WTC11 (cell line): Measurements from ENCODE around the gene SLC25A25.
"Not testable (repeated sequence)": the region's sequence is repeated elsewhere in the genome, so short reads cannot be mapped to it uniquely, and the experiment has no call there.

ENCODE experiments used
- ATF2 ChIP-seq: sonication (generic); formaldehyde crosslinking; IDR thresholded peaks from 2 replicates; pipeline ENCODE4 v1.8.1; 2022; ENCODE audit warnings: low read depth, missing genetic modification reagents, borderline replicate concordance
- ATF3 ChIP-seq: sonication (generic); formaldehyde crosslinking; conservative IDR thresholded peaks from 2 replicates; pipeline ENCODE4 v1.8.1; 2022; ENCODE audit warnings: mild to moderate bottlenecking, missing genetic modification reagents
- CDX4 ChIP-seq: fragments of 250-450 bp; sonication (Bioruptor Pico); IDR thresholded peaks from 2 replicates; pipeline ENCODE4 v1.9.0; 2021; ENCODE audit warnings: moderate library complexity, mild to moderate bottlenecking, inconsistent platforms, borderline replicate concordance
- CTCF ChIP-seq: fragments of 200-600 bp; IDR thresholded peaks from 2 replicates; pipeline ENCODE4 v1.8.0; 2022; ENCODE audit warnings: antibody characterized with exemption
- HMGXB4 ChIP-seq: sonication (generic); formaldehyde crosslinking; IDR thresholded peaks from 2 replicates; pipeline ENCODE4 v1.8.1; 2023; ENCODE audit warnings: mild to moderate bottlenecking, moderate library complexity, missing genetic modification reagents
- SMAD3 ChIP-seq: sonication (generic); formaldehyde crosslinking; IDR thresholded peaks from 2 replicates; pipeline ENCODE4 v1.8.0; 2022; ENCODE audit warnings: missing genetic modification reagents, mild to moderate bottlenecking, borderline replicate concordance
- SP1 ChIP-seq: sonication (generic); formaldehyde crosslinking; conservative IDR thresholded peaks from 2 replicates; pipeline ENCODE4 v1.8.1; 2022; ENCODE audit warnings: missing genetic modification reagents
- TCF7 ChIP-seq: sonication (generic); formaldehyde crosslinking; IDR thresholded peaks from 2 replicates; pipeline ENCODE4 v1.8.0; 2022; ENCODE audit warnings: mild to moderate bottlenecking, low read depth, missing genetic modification reagents, moderate library complexity
- ZNF416 ChIP-seq: fragments of 250-450 bp; sonication (Bioruptor Pico); IDR thresholded peaks from 2 replicates; pipeline ENCODE4 v1.9.0; 2021; ENCODE audit warnings: mild to moderate bottlenecking, inconsistent platforms
- ZNF423 ChIP-seq: fragments of 250-450 bp; sonication (Bioruptor Pico); IDR thresholded peaks from 2 replicates; pipeline ENCODE4 v2.1.2; 2022; ENCODE audit warnings: mild to moderate bottlenecking, moderate library complexity

GRCh38 chr9:128132139-128132538 lies 64.1 kb downstream of the SLC25A25 start:
- TF ChIP-seq TCF7; SMAD3 (CRISPR knock-in tag); HMGXB4 (CRISPR knock-in tag); CTCF; SP1 (CRISPR knock-in tag); ATF2 (CRISPR knock-in tag); ZNF416 (CRISPR knock-in tag); CDX4 (CRISPR knock-in tag); ZNF423; ATF3 (CRISPR knock-in tag): not testable (repeated sequence)
